ENCODE results near the gene STAB1. TPM values are rescaled to one million over a fixed set of nuclear protein-coding genes. Genes with fewer than 3 reads are reported as not detected.
A peak's percentile ranks its signal among the peaks of the same experiment; 100 is the strongest.

STAB1 gene
- polyA plus RNA-seq, 6 donors from 2014 or later = not detected

GRCh38 chr3:52537726-52538421, 42.7 kb downstream of the STAB1 start:
- Mint-ChIP-seq H3K9me3 (no peaks in the 10 kb centered on the region), H3K27me3 (no peaks in the 10 kb centered on the region), H3K36me3 (peaks cover 0 to 7% of the 10 kb centered on the region in 2 donors), H3K27ac (peak overlapping the region; percentile 15 to 100 (median 100)), H3K4me3 (peak overlapping the region; percentile 92 to 100 (median 97)), H3K4me1 (peaks cover 27 to 45% (median 43%) of the 10 kb centered on the region in 3 donors)
- no peak for DNase-seq
- no peak for ATAC-seq (ENCODE audit: low read depth in 2 of 2)

- Mint-ChIP-seq H3K27ac (peak overlapping the region in 5 of 6 donors; percentile 1 to 97 (median 90)), H3K4me1 (peaks cover 27 to 49% (median 42%) of the 10 kb centered on the region in 3 donors), H3K9me3 (no peaks in the 10 kb centered on the region), H3K36me3 (peaks cover 0 to 7% of the 10 kb centered on the region in 2 donors), H3K4me3 (peak overlapping the region in 4 of 8 donors; percentile 5 to 92 (median 32)), H3K27me3 (no peaks in the 10 kb centered on the region)
- DNase-seq (no peak), ATAC-seq (ENCODE audit: low read depth in 2 of 2) (no peak)
Measured at GRCh38 chr3:52539010-52539653, 44.0 kb downstream of the STAB1 start.

GRCh38 chr3:52541050-52541449, 45.9 kb downstream of the STAB1 start:
- no peak for DNase-seq
- Mint-ChIP-seq H3K27me3 (no peaks in the 10 kb centered on the region), H3K36me3 (peaks cover 0 to 7% of the 10 kb centered on the region in 2 donors), H3K4me3 (peak overlapping the region in 1 of 8 donors; percentile 57), H3K27ac (peak overlapping the region in 1 of 6 donors; percentile 72), H3K4me1 (peaks cover 23 to 42% (median 34%) of the 10 kb centered on the region in 3 donors), H3K9me3 (no peaks in the 10 kb centered on the region)
- ATAC-seq (ENCODE audit: low read depth in 2 of 2) = no peak

GRCh38 chr3:52544937-52545336, 49.8 kb downstream of the STAB1 start:
- Mint-ChIP-seq H3K4me1 (peaks cover 0 to 11% (median 0%) of the 10 kb centered on the region in 3 donors), H3K27me3 (no peaks in the 10 kb centered on the region), H3K27ac (peak overlapping the region in 1 of 6 donors; percentile 86), H3K9me3 (no peaks in the 10 kb centered on the region), H3K36me3 (no peaks in the 10 kb centered on the region), H3K4me3 (no peak overlapping the region)
- no peak for DNase-seq
- no peak for ATAC-seq (ENCODE audit: low read depth in 2 of 2)

GRCh38 chr3:52546111-52546901, 51.2 kb downstream of the STAB1 start:
- Mint-ChIP-seq H3K4me3 (no peak overlapping the region), H3K9me3 (no peaks in the 10 kb centered on the region), H3K36me3 (no peaks in the 10 kb centered on the region), H3K27me3 (no peaks in the 10 kb centered on the region), H3K4me1 (peaks cover 0 to 11% (median 0%) of the 10 kb centered on the region in 3 donors), H3K27ac (peak overlapping the region in 3 of 6 donors; percentile 5 to 37 (median 24))
- ATAC-seq (ENCODE audit: low read depth in 2 of 2) (no peak), DNase-seq (no peak)

GRCh38 chr3:52547143-52547542, 52.0 kb downstream of the STAB1 start:
- Mint-ChIP-seq H3K36me3 (no peaks in the 10 kb centered on the region), H3K27me3 (no peaks in the 10 kb centered on the region), H3K27ac (no peak overlapping the region), H3K9me3 (no peaks in the 10 kb centered on the region), H3K4me1 (peaks cover 0 to 8% (median 0%) of the 10 kb centered on the region in 3 donors), H3K4me3 (no peak overlapping the region)
- ATAC-seq (ENCODE audit: low read depth in 2 of 2) (no peak), DNase-seq (no peak)

- Mint-ChIP-seq H3K36me3 (peaks cover 4 to 7% of the 10 kb centered on the region in 2 donors), H3K4me1 (peaks cover 0 to 5% (median 0%) of the 10 kb centered on the region in 3 donors), H3K27me3 (no peaks in the 10 kb centered on the region), H3K4me3 (no peak overlapping the region), H3K9me3 (no peaks in the 10 kb centered on the region), H3K27ac (peak overlapping the region in 2 of 6 donors; percentile 24 to 32)
- ATAC-seq (ENCODE audit: low read depth in 2 of 2) (no peak), DNase-seq (no peak)
Measured at GRCh38 chr3:52551118-52551517, 56.0 kb downstream of the STAB1 start.

- DNase-seq = no peak
- Mint-ChIP-seq H3K36me3 (peaks cover 4 to 7% of the 10 kb centered on the region in 2 donors), H3K4me3 (no peak overlapping the region), H3K4me1 (peaks cover 0 to 5% (median 0%) of the 10 kb centered on the region in 3 donors), H3K27me3 (no peaks in the 10 kb centered on the region), H3K27ac (peak overlapping the region in 2 of 6 donors; percentile 89 to 92), H3K9me3 (no peaks in the 10 kb centered on the region)
- no peak for ATAC-seq (ENCODE audit: low read depth in 2 of 2)
Measured at GRCh38 chr3:52552089-52552488, 57.0 kb downstream of the STAB1 start.

GRCh38 chr3:52554026-52554755, 59.1 kb downstream of the STAB1 start:
- no peaks in the 10 kb centered on the region for H3K9me3 Mint-ChIP-seq
- peak overlapping the region in 1 of 6 donors; percentile 65 for H3K27ac Mint-ChIP-seq
- ATAC-seq (ENCODE audit: low read depth in 2 of 2) (no peak), DNase-seq (no peak)
- H3K36me3 Mint-ChIP-seq = peaks cover 4 to 15% of the 10 kb centered on the region in 2 donors
- H3K4me1 Mint-ChIP-seq = peaks cover 0 to 5% (median 0%) of the 10 kb centered on the region in 3 donors
- no peaks in the 10 kb centered on the region for H3K27me3 Mint-ChIP-seq
- no peak overlapping the region for H3K4me3 Mint-ChIP-seq

GRCh38 chr3:52555056-52555455, 59.9 kb downstream of the STAB1 start:
- Mint-ChIP-seq H3K27me3 (no peaks in the 10 kb centered on the region), H3K4me1 (peaks cover 0 to 5% (median 0%) of the 10 kb centered on the region in 3 donors), H3K27ac (peak overlapping the region in 1 of 6 donors; percentile 39), H3K36me3 (peaks cover 13 to 23% of the 10 kb centered on the region in 2 donors), H3K4me3 (no peak overlapping the region), H3K9me3 (no peaks in the 10 kb centered on the region)
- ATAC-seq (ENCODE audit: low read depth in 2 of 2) (no peak), DNase-seq (no peak)

GRCh38 chr3:52557011-52557960, 62.1 kb downstream of the STAB1 start:
- Mint-ChIP-seq H3K9me3 (no peaks in the 10 kb centered on the region), H3K36me3 (peaks cover 17 to 27% of the 10 kb centered on the region in 2 donors), H3K4me1 (peaks cover 0 to 5% (median 0%) of the 10 kb centered on the region in 3 donors), H3K27ac (peak overlapping the region in 2 of 6 donors; percentile 42 to 69), H3K4me3 (no peak overlapping the region), H3K27me3 (no peaks in the 10 kb centered on the region)
- DNase-seq (no peak), ATAC-seq (ENCODE audit: low read depth in 2 of 2) (no peak)

- Mint-ChIP-seq H3K9me3 (no peaks in the 10 kb centered on the region), H3K4me3 (no peak overlapping the region), H3K36me3 (peaks cover 17 to 27% of the 10 kb centered on the region in 2 donors), H3K27ac (peak overlapping the region in 1 of 6 donors; percentile 26), H3K27me3 (no peaks in the 10 kb centered on the region), H3K4me1 (peaks cover 0 to 5% (median 0%) of the 10 kb centered on the region in 3 donors)
- no peak for DNase-seq
- no peak for ATAC-seq (ENCODE audit: low read depth in 2 of 2)
Measured at GRCh38 chr3:52558436-52558835, 63.3 kb downstream of the STAB1 start.
